ENCODE data around the gene UNC45A. TPM values are rescaled to one million over a fixed set of nuclear protein-coding genes. Genes with fewer than 3 reads are reported as not detected.

UNC45A gene
- total RNA-seq, 4 donors from 2014 or later = 63.7 to 116 (median 100) TPM

GRCh38 chr15:90915216-90915807 is 19.8 kb upstream of the UNC45A start:
- Histone ChIP-seq H3K4me3 (no peak overlapping the region), H3K4me1 (no peaks in the 10 kb centered on the region), H3K36me3 (peaks cover 0 to 100% of the 10 kb centered on the region in 2 donors), H3K27ac (no peak overlapping the region), H3K9me3 (no peaks in the 10 kb centered on the region), H3K27me3 (no peaks in the 10 kb centered on the region)
- TF ChIP-seq POLR2A (IDR thresholded peaks at IDR 0.05) (no peak), POLR2AphosphoS5 (IDR thresholded peaks at IDR 0.05) (no peak), EP300 (IDR thresholded peaks at IDR 0.05) (no peak), CTCF (IDR thresholded peaks at IDR 0.05) (no peak)
- no peak for ATAC-seq
- 60 to 93% methylated on average over 1 to 4 of the region's 7 CpGs for WGBS, 2 donors (ENCODE audit: low coverage in 1 of 2)

- WGBS, 2 donors (ENCODE audit: low coverage in 1 of 2) = 100% methylated on average over 1 of the region's 25 CpGs; no CpG with 5 or more reads in 1 of the 2 donors
- TF ChIP-seq EP300 (IDR thresholded peaks at IDR 0.05) (no peak), CTCF (IDR thresholded peaks at IDR 0.05) (no peak), POLR2AphosphoS5 (IDR thresholded peaks at IDR 0.05) (no peak), POLR2A (IDR thresholded peaks at IDR 0.05) (no peak)
- peaks cover 0 to 100% of the 10 kb centered on the region in 2 donors for H3K36me3 ChIP-seq
- no peak for ATAC-seq
- H3K27me3 ChIP-seq = no peaks in the 10 kb centered on the region
- no peak overlapping the region for H3K27ac ChIP-seq
- no peaks in the 10 kb centered on the region for H3K9me3 ChIP-seq
- no peak overlapping the region for H3K4me3 ChIP-seq
- no peaks in the 10 kb centered on the region for H3K4me1 ChIP-seq
Measured at GRCh38 chr15:90915808-90916440, 19.2 kb upstream of the UNC45A start.

GRCh38 chr15:90916461-90916860 is 18.6 kb upstream of the UNC45A start:
- Histone ChIP-seq H3K4me3 (no peak overlapping the region), H3K9me3 (no peaks in the 10 kb centered on the region), H3K36me3 (peaks cover 0 to 100% of the 10 kb centered on the region in 2 donors), H3K4me1 (no peaks in the 10 kb centered on the region), H3K27ac (no peak overlapping the region), H3K27me3 (no peaks in the 10 kb centered on the region)
- ATAC-seq = no peak
- 90% methylated on average over 2 of the region's 11 CpGs; no CpG with 5 or more reads in 1 of the 2 donors for WGBS, 2 donors (ENCODE audit: low coverage in 1 of 2)
- TF ChIP-seq POLR2A (IDR thresholded peaks at IDR 0.05) (no peak), EP300 (IDR thresholded peaks at IDR 0.05) (no peak), POLR2AphosphoS5 (IDR thresholded peaks at IDR 0.05) (no peak)

- WGBS, 2 donors (ENCODE audit: low coverage in 1 of 2) = 90 to 96% methylated on average over 3 to 9 of the region's 12 CpGs
Measured at GRCh38 chr15:90917569-90917968, 17.5 kb upstream of the UNC45A start.

More at GRCh38 chr15:90917569-90917968, 17.5 kb upstream of the UNC45A start:
- no peak for ATAC-seq
- TF ChIP-seq EP300 (IDR thresholded peaks at IDR 0.05) (no peak), POLR2A (IDR thresholded peaks at IDR 0.05) (no peak), CTCF (IDR thresholded peaks at IDR 0.05) (no peak)
- Histone ChIP-seq H3K27me3 (no peaks in the 10 kb centered on the region), H3K4me3 (no peak overlapping the region), H3K27ac (no peak overlapping the region), H3K4me1 (no peaks in the 10 kb centered on the region), H3K9me3 (no peaks in the 10 kb centered on the region), H3K36me3 (peaks cover 0 to 97% of the 10 kb centered on the region in 2 donors)
